Brain microvascular endothelial cell (primary cell): ENCODE measurements around the gene EPHX1.
"Not testable (repeated sequence)": the region's sequence is repeated elsewhere in the genome, so short reads cannot be mapped to it uniquely, and the experiment has no call there.

Source experiments
- DNase-seq: peaks from one replicate; pipeline ENCODE4 v3.0.0-alpha.2; 2020
- H3K27ac ChIP-seq: fragments of 250-450 bp; sonication (Bioruptor Pico); 2 replicates; pipeline ENCODE4 v1.5.1; 2020; ENCODE audit warnings: mild to moderate bottlenecking, moderate library complexity
- H3K27me3 ChIP-seq: fragments of 250-450 bp; sonication (Bioruptor Pico); replicated peaks from 2 replicates; pipeline ENCODE4 v1.5.1; 2020; ENCODE audit warnings: mild to moderate bottlenecking
- H3K36me3 ChIP-seq: fragments of 250-450 bp; sonication (Bioruptor Pico); replicated peaks from 2 replicates; pipeline ENCODE4 v1.5.1; 2020; ENCODE audit warnings: mild to moderate bottlenecking
- H3K4me3 ChIP-seq: 2 replicates; pipeline ENCODE4 v1.5.1; 2011; ENCODE audit warnings: low read depth, mild to moderate bottlenecking, control low read depth, low read length, moderate library complexity
- in situ Hi-C: cut with HindIII; loops from 2 replicates; pipeline ENCODE4 v1.10.0; 2017; ENCODE audit warnings: low sequenced_read_pairs, low pct_ligation_motif_present
- TF ChIP-seq, protein P1 (sequence below): IDR thresholded peaks from 2 replicates; pipeline ENCODE4 v1.5.1; 2011; ENCODE audit warnings: low read depth, mild to moderate bottlenecking, moderate library complexity, low read length, control low read depth, inconsistent platforms; ENCODE audit errors: missing control alignments

EPHX1 gene

DNA sequence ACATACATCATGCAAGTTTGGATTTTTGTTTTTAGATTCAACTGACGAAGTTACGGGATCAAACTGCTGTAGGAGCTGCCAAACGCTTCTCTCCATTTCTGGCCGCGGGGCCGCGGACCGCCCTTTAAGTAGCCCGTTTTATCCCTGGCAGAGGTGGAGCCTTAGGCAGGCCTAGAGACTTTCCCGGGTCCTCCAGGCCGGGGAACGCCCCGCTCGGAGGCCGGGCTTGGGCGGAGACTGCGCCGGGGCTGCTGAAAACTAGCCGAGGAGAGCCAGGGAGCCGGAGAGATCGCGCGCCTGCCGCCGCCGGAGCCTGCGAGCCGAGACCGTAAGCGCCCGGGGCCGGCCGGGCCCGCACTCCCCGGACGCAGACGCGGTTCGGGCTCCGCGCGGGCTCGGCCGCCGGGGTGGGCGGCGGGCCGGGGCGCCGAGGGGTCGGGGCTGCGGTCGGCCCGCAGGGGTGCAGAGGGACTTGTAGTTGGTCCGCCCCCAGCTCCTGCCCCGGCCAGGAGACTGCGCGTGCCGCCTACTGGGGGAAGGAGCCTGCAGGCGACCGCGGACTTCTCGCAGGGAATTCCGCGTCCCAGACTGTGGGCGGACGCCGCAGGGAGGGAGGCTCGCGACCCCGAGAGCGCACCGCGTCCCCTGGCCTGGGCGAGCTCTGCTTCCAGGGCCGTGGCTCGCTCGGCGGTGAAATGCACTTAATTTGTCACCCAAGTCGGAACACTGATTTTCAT lies at the start of gene EPHX1:
EPHX1 (plus strand) TSS at position 283 of the 737 bp plus-strand sequence. CDS start 18,606 bp downstream, outside the sequence.
- no peaks in the 10 kb centered on the region for H3K36me3 ChIP-seq
- no peaks in the 10 kb centered on the region for H3K27me3 ChIP-seq
- DNase-seq, result peak; percentile 85
- H3K27ac ChIP-seq, result peak within 1 kb of the TSS; percentile 4
- in situ Hi-C loops, result loop anchor here (25.0 kb wide), 1 partner anchor 177 kb away; the partner anchor contains the start of gene SDE2
- TF ChIP-seq, protein P1, sequence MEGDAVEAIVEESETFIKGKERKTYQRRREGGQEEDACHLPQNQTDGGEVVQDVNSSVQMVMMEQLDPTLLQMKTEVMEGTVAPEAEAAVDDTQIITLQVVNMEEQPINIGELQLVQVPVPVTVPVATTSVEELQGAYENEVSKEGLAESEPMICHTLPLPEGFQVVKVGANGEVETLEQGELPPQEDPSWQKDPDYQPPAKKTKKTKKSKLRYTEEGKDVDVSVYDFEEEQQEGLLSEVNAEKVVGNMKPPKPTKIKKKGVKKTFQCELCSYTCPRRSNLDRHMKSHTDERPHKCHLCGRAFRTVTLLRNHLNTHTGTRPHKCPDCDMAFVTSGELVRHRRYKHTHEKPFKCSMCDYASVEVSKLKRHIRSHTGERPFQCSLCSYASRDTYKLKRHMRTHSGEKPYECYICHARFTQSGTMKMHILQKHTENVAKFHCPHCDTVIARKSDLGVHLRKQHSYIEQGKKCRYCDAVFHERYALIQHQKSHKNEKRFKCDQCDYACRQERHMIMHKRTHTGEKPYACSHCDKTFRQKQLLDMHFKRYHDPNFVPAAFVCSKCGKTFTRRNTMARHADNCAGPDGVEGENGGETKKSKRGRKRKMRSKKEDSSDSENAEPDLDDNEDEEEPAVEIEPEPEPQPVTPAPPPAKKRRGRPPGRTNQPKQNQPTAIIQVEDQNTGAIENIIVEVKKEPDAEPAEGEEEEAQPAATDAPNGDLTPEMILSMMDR, result peak; percentile 58
- peak within 1 kb of the TSS; percentile 69 for H3K4me3 ChIP-seq

DNA sequence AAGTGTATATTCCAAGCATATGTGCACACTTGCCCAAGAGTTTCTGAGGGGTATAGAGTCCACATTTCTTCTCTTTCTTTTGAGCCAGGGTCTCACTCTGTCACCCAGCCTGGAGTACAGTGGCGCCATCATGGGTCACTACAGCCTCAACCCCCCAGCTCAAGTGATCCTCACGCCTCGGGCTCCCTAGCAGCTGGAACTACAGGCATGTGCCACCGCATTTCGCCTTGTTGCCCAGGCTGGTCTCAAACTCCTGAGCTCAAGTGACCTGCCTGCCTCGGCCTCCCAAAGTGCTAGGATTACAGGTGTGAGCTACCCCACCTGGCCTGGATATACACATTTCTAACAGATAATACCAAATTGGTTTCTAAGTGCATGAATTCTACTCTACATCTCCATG lies 49.4 kb upstream of the EPHX1 start:
- no peak overlapping the region for H3K27ac ChIP-seq
- no peak for DNase-seq
- no peaks in the 10 kb centered on the region for H3K36me3 ChIP-seq
- TF ChIP-seq, protein P1, result no peak
- no peak overlapping the region for H3K4me3 ChIP-seq
- in situ Hi-C loops, result loop anchor here (25.0 kb wide), 1 partner anchor 198 kb away; no protein-coding TSS in a partner anchor
- H3K27me3 ChIP-seq, result no peaks in the 10 kb centered on the region

DNA sequence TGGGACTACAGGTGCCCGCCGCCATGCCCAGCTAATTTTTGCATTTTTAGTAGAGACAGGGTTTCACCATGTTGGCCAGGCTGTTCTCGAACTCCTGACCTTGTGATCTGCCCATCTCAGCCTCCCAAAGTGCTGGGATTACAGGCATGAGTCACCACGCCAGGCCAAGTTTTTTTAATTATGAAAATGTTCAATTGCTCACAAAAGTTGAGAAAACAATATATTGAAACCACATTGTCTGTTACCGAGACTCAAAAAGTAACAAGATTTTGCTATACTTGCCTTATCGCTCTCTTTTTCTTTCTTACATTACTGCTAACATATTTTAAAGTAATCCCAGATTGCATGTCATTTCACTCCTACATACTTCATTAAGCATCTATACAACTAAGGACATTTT lies 48.5 kb upstream of the EPHX1 start:
- not testable (repeated sequence) for H3K27me3 ChIP-seq, DNase-seq
- in situ Hi-C loops, result loop anchor here (25.0 kb wide), 1 partner anchor 199 kb away; no protein-coding TSS in a partner anchor

DNA sequence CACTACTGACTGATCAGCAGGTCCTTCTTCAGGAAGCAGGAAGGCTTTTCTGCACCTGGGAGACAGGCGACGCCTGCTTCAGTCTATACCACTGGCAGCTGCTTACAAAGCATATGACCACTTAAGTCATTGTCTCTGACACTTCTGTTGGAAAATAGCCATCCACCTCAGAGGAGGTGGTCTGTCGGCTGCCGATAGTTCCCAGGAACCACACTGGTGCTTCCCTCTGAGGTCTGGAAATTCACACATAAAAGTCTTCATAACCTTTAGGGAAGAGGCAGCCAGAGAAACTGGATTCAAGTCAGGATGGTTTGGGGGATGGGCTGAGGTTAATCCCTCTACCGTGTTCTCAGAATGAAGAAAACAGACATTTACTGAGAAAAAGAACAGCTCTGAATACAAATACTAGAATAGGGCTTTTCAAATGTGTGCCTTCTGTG lies 47.9 kb upstream of the EPHX1 start:
- no peaks in the 10 kb centered on the region for H3K36me3 ChIP-seq
- no peak overlapping the region for H3K4me3 ChIP-seq
- in situ Hi-C loops, result loop anchor here (25.0 kb wide), 1 partner anchor 200 kb away; no protein-coding TSS in a partner anchor
- TF ChIP-seq, protein P1, result no peak
- peak overlapping the region; percentile 79 for H3K27ac ChIP-seq
- H3K27me3 ChIP-seq, result no peaks in the 10 kb centered on the region
- peak; percentile 35 for DNase-seq

More for the DNA sequence above, 48.5 kb upstream of the EPHX1 start:
- H3K36me3 ChIP-seq, H3K4me3 ChIP-seq: not testable (repeated sequence)
- H3K27ac ChIP-seq, result peak overlapping the region; percentile 79

DNA sequence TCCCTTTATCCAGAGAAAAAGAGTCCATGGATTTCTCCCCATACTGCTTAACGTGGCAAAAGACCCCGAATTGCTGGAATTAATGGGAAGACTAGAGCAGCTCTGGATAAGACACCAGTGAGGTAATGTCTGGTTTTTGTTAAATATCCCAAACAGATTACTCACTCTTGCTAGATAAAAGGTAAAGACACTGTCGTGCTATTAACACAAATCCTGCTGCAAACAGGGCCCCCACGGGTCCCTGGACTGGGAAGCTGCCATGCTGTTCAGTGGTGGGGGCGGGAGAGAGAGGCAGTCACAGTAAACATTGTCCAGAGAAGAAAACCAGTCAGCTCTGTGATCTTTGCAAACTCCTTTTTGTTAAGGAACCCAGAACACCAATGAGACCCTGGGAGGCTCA lies 47.5 kb upstream of the EPHX1 start:
- DNase-seq, result peak; percentile 64
- Histone ChIP-seq H3K4me3 (no peak overlapping the region), H3K27ac (peak overlapping the region; percentile 79), H3K27me3 (no peaks in the 10 kb centered on the region), H3K36me3 (no peaks in the 10 kb centered on the region)
- TF ChIP-seq, protein P1, result no peak
- in situ Hi-C loops, result loop anchor here (25.0 kb wide), 1 partner anchor 200 kb away; no protein-coding TSS in a partner anchor

DNA sequence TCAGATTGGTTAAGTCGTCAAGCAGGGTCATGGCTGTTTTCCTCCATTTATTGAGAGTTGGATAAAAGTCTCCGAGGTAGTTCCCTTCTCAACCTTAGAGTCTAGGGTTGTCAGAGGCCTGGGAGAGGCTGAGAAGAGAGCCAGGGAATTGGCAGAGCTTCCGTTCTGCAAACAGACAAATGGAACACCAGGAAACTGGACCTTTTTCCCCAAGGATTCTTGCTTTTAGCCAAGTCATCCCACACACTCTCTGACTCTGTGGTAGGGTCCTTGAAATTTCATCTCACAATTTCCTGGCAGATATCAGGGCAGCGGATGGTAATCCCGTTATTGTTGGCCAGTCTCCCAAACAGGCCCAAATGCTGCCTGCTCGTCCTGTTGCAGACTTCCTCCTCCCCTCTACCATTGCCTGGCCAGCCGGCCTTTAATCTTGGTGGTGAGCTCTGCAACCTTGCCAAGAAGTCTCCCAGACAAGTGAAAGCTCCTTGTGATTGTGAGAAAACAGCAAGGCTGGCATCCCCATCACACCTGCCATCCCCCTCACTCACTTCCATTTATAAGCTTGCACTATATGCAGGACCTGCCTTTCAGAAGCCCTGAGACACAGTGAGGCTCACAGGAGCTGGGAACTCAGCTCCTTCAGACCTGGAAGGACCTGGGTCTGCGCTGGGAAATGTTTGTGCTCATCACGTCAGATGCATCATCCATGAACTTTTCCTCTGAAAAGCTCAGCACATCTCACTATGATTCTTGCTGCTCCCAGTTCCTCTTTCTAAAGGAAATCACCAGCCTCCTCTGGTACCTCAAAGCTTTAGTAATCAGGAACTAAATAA lies 46.0 kb upstream of the EPHX1 start:
- in situ Hi-C loops, result loop anchor here (25.0 kb wide), 1 partner anchor 202 kb away; no protein-coding TSS in a partner anchor
- peak; percentile 40 for DNase-seq

More for the DNA sequence above, 46.0 kb upstream of the EPHX1 start:
- H3K27ac ChIP-seq, result peak overlapping the region; percentile 46
- no peaks in the 10 kb centered on the region for H3K27me3 ChIP-seq
- H3K36me3 ChIP-seq, result no peaks in the 10 kb centered on the region
- H3K4me3 ChIP-seq, result no peak overlapping the region
- TF ChIP-seq, protein P1, result no peak
